ENCODE data around the gene LPAR2. TPM values are rescaled to one million over a fixed set of nuclear protein-coding genes. Genes with fewer than 3 reads are reported as not detected.
A peak's percentile ranks its signal among the peaks of the same experiment; 100 is the strongest.
"Not testable (repeated sequence)": the region's sequence is repeated elsewhere in the genome, so short reads cannot be mapped to it uniquely, and the experiment has no call there.

LPAR2 gene
- total and polyA plus RNA-seq, 8 donors = 9.6 to 28.6 (median 11.4) TPM

- no peak for ATAC-seq
- FAIRE-seq = no peak
- Histone ChIP-seq H3K4me3 (no peak overlapping the region), H3K4me1 (no peaks in the 10 kb centered on the region), H3K27me3 (no peaks in the 10 kb centered on the region), H3K27ac (no peak overlapping the region), H3K36me3 (no peaks in the 10 kb centered on the region), H3K9me3 (no peaks in the 10 kb centered on the region)
- intact Hi-C loops (cut with DNase I) = no loop called here
- no peak for DNase-seq
- TF ChIP-seq, protein P1, sequence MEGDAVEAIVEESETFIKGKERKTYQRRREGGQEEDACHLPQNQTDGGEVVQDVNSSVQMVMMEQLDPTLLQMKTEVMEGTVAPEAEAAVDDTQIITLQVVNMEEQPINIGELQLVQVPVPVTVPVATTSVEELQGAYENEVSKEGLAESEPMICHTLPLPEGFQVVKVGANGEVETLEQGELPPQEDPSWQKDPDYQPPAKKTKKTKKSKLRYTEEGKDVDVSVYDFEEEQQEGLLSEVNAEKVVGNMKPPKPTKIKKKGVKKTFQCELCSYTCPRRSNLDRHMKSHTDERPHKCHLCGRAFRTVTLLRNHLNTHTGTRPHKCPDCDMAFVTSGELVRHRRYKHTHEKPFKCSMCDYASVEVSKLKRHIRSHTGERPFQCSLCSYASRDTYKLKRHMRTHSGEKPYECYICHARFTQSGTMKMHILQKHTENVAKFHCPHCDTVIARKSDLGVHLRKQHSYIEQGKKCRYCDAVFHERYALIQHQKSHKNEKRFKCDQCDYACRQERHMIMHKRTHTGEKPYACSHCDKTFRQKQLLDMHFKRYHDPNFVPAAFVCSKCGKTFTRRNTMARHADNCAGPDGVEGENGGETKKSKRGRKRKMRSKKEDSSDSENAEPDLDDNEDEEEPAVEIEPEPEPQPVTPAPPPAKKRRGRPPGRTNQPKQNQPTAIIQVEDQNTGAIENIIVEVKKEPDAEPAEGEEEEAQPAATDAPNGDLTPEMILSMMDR (IDR thresholded peaks at IDR 0.05) = no peak
- WGBS, 2 donors = 80 to 90% methylated on average over 4 of the region's 4 CpGs
Observed at GRCh38 chr19:19613506-19613905, 14.5 kb downstream of the LPAR2 start.

DNA sequence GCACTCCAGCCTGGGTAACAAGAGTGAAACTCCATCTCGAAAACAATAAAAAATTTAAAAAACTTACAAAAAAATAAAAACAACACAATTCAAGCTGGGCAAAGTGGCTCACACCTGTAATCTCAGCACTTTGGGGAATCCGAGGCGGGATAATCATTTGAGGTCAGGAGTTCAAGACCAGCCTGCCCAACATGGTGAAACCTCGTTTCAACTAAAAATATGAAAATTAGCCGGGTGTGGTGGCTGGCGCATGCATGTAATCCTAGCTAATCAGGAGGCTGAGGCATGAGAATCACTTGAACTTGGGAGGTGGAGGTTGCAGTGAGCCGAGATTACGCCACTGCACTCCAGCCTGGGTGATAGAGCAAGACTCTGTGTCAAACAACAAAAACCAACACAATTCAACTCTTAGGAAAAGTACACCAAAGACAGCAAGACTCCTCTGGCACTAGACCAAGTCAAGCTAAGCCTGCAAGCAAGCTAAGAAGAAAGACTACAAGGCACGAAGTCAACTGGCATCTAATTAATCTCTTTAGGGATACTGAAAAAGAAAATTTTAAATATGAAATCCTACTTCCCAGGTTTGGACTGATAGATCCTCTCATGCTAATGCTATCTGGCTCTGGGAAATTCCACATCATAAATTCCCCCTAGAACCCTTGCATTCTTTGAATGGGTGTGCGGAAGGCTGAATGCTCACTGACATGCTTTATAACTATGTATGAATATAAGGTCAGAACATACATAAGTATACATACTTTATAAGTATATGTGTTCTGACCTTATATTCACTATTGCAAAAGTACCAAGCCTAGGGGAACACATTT lies 17.4 kb downstream of the LPAR2 start:
- no peak for DNase-seq

DNA sequence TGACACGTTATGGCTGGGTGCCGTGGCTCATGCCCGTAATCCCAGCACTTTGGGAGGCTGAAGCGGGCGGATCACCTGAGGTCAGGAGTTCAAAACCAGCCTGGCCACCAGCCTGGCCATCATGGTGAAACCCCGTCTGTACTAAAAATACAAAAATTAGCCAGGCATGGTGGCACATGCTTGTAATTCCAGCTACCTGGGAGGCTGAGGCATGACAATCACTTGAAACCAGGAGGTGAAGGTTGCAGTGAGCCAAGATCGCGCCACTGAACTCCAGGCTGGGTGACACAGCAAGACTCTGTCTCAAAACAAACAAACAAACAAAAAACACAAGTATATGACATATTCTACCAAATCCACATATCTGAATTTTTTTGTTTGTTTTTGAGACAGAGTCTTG lies 21.3 kb downstream of the LPAR2 start:
- WGBS, 2 donors = 85 to 90% methylated on average over 8 of the region's 8 CpGs
- FAIRE-seq; H3K4me3 ChIP-seq; H3K27ac ChIP-seq; H3K36me3 ChIP-seq; H3K9me3 ChIP-seq; DNase-seq; ATAC-seq; intact Hi-C loops (cut with DNase I); H3K4me1 ChIP-seq; H3K27me3 ChIP-seq: not testable (repeated sequence)

More for the DNA sequence above, 17.4 kb downstream of the LPAR2 start:
- H3K4me1 ChIP-seq = no peaks in the 10 kb centered on the region
- H3K9me3 ChIP-seq = no peaks in the 10 kb centered on the region
- H3K36me3 ChIP-seq = no peaks in the 10 kb centered on the region
- FAIRE-seq = no peak
- WGBS, 2 donors = 78 to 83% methylated on average over 10 of the region's 10 CpGs
- TF ChIP-seq, protein P1 (IDR thresholded peaks at IDR 0.05) = no peak
- H3K27me3 ChIP-seq = no peaks in the 10 kb centered on the region
- no peak for ATAC-seq
- no peak overlapping the region for H3K4me3 ChIP-seq
- no peak overlapping the region for H3K27ac ChIP-seq
- intact Hi-C loops (cut with DNase I) = no loop called here

DNA sequence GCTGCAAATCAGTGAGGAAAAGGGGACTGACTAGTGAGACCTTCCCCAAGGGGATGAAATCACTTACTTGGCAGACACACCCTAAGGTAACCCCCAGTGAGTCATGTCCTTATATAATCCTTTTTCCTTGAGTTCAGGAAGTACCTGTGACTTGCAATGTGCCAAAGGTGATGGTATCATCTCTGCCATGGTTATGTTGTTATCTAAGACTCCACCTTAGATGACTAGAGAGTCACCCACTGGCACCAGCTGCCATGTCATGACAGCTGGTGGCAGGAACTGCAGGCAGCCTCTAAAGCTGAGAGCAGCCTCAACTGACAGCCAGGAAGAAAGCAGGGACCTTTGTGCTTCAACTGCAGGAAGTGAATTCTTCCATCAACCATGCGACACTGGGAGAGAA lies 22.0 kb downstream of the LPAR2 start:
- H3K27ac ChIP-seq = no peak overlapping the region
- H3K9me3 ChIP-seq = no peaks in the 10 kb centered on the region
- no peak overlapping the region for H3K4me3 ChIP-seq
- peak in 3 of 4 donors; percentile 30 to 71 (median 50) for ATAC-seq
- no peaks in the 10 kb centered on the region for H3K36me3 ChIP-seq
- H3K4me1 ChIP-seq = no peaks in the 10 kb centered on the region
- TF ChIP-seq, protein P1 (IDR thresholded peaks at IDR 0.05) = no peak
- H3K27me3 ChIP-seq = no peaks in the 10 kb centered on the region
- DNase-seq = no peak
- no peak for FAIRE-seq
- 75 to 89% methylated on average over 1 of the region's 1 CpG for WGBS, 2 donors
- intact Hi-C loops (cut with DNase I) = no loop called here

DNA sequence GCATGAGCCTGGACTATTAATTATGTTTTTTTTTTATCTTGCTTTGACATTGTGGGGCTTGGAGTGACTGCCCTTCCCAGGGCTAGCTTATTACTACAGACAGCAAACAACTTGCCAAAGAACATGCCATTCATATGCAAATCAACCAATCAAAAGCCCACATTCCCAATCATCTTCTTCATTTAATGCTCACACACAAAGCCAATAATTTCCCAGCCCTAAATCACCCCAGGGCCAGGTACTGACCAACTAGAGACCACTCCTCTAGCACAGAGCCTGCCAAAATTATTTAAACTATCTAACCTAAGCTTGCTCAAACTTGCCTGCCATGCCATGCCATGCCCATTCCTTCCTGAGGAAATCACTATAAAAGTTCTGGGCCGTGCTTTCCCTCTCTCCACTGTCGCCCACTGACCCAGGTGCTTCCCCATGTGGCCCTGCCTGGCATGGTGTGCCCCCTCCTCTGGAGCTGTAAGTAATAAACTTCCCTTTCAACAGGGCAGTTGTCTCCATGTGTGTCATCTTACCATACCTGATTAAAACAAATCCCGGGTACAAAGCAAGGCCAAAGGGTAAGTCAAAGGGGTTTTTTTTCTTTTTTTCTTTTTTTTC lies 25.2 kb downstream of the LPAR2 start:
- Histone ChIP-seq H3K4me1 (no peaks in the 10 kb centered on the region), H3K36me3 (no peaks in the 10 kb centered on the region), H3K27ac (no peak overlapping the region), H3K4me3 (no peak overlapping the region), H3K9me3 (no peaks in the 10 kb centered on the region), H3K27me3 (no peaks in the 10 kb centered on the region)
- DNase-seq = no peak
- WGBS, 2 donors = 58 to 83% methylated on average over 3 of the region's 3 CpGs
- intact Hi-C loops (cut with DNase I) = no loop called here
- ATAC-seq = no peak
- TF ChIP-seq, protein P1 (IDR thresholded peaks at IDR 0.05) = no peak
- no peak for FAIRE-seq

Measured in pancreas (tissue), 10 donors.